GM12801 (cell line): ENCODE data around the gene ZBTB49.

Experiments
- CTCF ChIP-seq: IDR thresholded peaks from one replicate; pipeline ENCODE4 v1.5.1; 2011; ENCODE audit warnings: control low read depth; ENCODE audit not compliant: insufficient read length; ENCODE audit errors: extremely low read depth

ZBTB49 gene

GRCh38 chr4:4254666-4255065 lies 35.4 kb upstream of the ZBTB49 start:
- TF ChIP-seq CTCF = no peak

DNA sequence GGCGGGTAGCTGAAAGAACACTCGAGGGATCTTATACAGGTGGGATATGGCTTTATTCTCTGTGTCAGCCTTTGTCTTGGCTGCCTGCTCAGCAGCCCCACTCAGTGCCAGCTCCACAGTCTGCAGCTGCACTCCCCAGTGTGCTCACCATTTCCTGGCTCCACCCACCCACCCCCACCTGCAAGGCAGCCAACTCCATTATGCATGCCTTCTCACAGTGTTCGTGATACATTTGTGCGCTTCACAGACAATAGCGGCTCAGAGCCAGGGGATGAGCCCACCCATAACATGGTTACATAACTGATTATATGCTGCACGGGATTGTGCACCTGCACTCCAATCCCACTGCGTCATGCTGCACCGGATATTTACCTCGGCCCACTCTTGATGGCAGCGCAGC lies 33.3 kb upstream of the ZBTB49 start:
- TF ChIP-seq CTCF = no peak

GRCh38 chr4:4259484-4260100 lies 30.5 kb upstream of the ZBTB49 start:
- no peak for TF ChIP-seq CTCF

- no peak for TF ChIP-seq CTCF
Observed at GRCh38 chr4:4260185-4260751, 29.8 kb upstream of the ZBTB49 start.

DNA sequence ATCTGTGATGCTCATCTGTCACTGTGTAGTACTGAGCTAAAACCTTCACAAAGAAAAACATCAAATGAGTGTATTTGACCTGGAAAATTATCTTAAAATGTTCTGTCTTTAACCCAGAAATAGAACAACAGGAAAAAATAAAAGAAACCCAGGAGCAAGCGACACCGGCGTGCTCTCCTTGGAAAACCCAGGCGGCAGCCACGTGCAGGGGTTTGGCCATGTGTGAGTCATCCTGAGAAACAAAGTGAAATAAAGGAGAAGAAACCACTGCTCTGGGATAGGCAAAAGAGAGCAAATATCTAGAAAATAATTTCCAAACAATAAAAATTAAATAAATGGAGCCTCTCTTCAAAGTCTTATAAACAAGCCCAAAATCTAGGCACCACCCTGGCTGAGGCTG lies 22.1 kb upstream of the ZBTB49 start:
- TF ChIP-seq CTCF = no peak

- no peak for TF ChIP-seq CTCF
Observed at GRCh38 chr4:4268776-4269175, 21.3 kb upstream of the ZBTB49 start.

- no peak for TF ChIP-seq CTCF
Observed at GRCh38 chr4:4269331-4269731, 20.7 kb upstream of the ZBTB49 start.
